Measurements from ENCODE around the gene CDH2. TPM values are rescaled to one million over a fixed set of nuclear protein-coding genes. Genes with fewer than 3 reads are reported as not detected.

CDH2 gene
- total and polyA plus RNA-seq, 2 experiments from 2014 or later: 14.7 to 36.9 TPM

DNA sequence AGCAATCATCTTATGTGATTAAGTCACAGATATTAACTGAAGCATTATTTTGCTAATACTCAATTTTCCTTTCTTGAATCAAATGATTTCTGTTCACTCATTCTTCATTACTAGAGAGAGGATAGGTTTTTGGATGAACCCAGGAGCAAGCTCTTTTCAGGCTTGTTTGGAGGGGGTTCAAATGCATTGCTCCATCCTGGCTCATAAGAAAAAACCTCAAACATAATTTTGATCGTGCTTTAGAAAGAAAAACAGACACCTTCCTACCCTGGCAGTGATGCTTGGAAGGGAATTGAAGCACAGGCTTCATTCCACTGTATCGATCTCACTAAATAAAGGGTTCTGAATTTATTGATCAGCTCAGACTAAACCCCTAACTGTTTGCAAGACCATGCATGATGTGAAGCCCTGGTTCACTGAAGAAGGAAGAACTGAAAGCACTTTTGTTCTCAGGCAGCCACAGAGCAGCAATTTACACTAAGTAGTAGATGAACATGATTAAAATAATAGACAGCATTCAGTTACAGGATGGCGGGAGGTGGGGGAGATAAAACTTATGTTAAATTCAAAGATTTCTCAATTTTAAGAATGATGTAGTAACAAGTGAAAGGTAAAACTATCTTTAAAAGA lies 53.4 kb downstream of the CDH2 start:
- no peak overlapping the region for H3K4me3 ChIP-seq
- no peaks in the 10 kb centered on the region for H4K20me1 ChIP-seq (replicated peaks; ENCODE audit: insufficient read depth)
- H3K36me3 Mint-ChIP-seq (ENCODE audit: low read depth): no peaks in the 10 kb centered on the region
- no peaks in the 10 kb centered on the region for H3K9me3 Mint-ChIP-seq
- H3K4me1 ChIP-seq (ENCODE audit: insufficient read depth): peaks cover 2% of the 10 kb centered on the region
- no peak for DNase-seq (ENCODE audit: low spot score)
- H3K36me3 ChIP-seq (ENCODE audit: insufficient read depth): no peaks in the 10 kb centered on the region
- ATAC-seq: no peak
- no peaks in the 10 kb centered on the region for H3K27me3 ChIP-seq (ENCODE audit: insufficient read depth)
- H3K27ac Mint-ChIP-seq: no peak overlapping the region
- no peaks in the 10 kb centered on the region for H3F3A ChIP-seq (replicated peaks; ENCODE audit: low read depth)
- no peak overlapping the region for H3K4me2 ChIP-seq
- no peaks in the 10 kb centered on the region for H3K9me2 ChIP-seq (ENCODE audit: insufficient read depth)
- no peak overlapping the region for H3K4me3 Mint-ChIP-seq
- H3K27ac ChIP-seq (ENCODE audit: low read depth): no peak overlapping the region
- peaks cover 12% of the 10 kb centered on the region for H3K4me1 Mint-ChIP-seq
- no peaks in the 10 kb centered on the region for H3K79me2 ChIP-seq (replicated peaks; ENCODE audit: insufficient read depth)
- H3K27me3 Mint-ChIP-seq (ENCODE audit: insufficient read depth, low read depth, poor library complexity): peaks cover 2% of the 10 kb centered on the region
- no peak overlapping the region for H2AFZ ChIP-seq
- TF ChIP-seq, protein P1, sequence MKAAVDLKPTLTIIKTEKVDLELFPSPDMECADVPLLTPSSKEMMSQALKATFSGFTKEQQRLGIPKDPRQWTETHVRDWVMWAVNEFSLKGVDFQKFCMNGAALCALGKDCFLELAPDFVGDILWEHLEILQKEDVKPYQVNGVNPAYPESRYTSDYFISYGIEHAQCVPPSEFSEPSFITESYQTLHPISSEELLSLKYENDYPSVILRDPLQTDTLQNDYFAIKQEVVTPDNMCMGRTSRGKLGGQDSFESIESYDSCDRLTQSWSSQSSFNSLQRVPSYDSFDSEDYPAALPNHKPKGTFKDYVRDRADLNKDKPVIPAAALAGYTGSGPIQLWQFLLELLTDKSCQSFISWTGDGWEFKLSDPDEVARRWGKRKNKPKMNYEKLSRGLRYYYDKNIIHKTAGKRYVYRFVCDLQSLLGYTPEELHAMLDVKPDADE (IDR thresholded peaks at IDR 0.05): no peak
- TF ChIP-seq ZNF114 (CRISPR knock-in tag; IDR thresholded peaks at IDR 0.05) (no peak), NANOG (IDR thresholded peaks at IDR 0.05; ENCODE audit: borderline replicate concordance) (no peak), ZNF331 (CRISPR knock-in tag; IDR thresholded peaks at IDR 0.05; ENCODE audit: low read depth) (no peak), POLR2AphosphoS5 (IDR thresholded peaks at IDR 0.05; ENCODE audit: low read depth) (no peak), STAT1 (IDR thresholded peaks at IDR 0.05; ENCODE audit: unreplicated experiment) (no peak), JUNB (IDR thresholded peaks at IDR 0.05; ENCODE audit: unreplicated experiment) (no peak), EZH2phosphoT487 (IDR thresholded peaks at IDR 0.05; ENCODE audit: unreplicated experiment) (no peak), EZH2 (IDR thresholded peaks at IDR 0.05; ENCODE audit: low read depth, unreplicated experiment) (no peak), CREB1 (CRISPR knock-in tag; IDR thresholded peaks at IDR 0.05; ENCODE audit: low read depth) (no peak)
- TF ChIP-seq, protein P2, sequence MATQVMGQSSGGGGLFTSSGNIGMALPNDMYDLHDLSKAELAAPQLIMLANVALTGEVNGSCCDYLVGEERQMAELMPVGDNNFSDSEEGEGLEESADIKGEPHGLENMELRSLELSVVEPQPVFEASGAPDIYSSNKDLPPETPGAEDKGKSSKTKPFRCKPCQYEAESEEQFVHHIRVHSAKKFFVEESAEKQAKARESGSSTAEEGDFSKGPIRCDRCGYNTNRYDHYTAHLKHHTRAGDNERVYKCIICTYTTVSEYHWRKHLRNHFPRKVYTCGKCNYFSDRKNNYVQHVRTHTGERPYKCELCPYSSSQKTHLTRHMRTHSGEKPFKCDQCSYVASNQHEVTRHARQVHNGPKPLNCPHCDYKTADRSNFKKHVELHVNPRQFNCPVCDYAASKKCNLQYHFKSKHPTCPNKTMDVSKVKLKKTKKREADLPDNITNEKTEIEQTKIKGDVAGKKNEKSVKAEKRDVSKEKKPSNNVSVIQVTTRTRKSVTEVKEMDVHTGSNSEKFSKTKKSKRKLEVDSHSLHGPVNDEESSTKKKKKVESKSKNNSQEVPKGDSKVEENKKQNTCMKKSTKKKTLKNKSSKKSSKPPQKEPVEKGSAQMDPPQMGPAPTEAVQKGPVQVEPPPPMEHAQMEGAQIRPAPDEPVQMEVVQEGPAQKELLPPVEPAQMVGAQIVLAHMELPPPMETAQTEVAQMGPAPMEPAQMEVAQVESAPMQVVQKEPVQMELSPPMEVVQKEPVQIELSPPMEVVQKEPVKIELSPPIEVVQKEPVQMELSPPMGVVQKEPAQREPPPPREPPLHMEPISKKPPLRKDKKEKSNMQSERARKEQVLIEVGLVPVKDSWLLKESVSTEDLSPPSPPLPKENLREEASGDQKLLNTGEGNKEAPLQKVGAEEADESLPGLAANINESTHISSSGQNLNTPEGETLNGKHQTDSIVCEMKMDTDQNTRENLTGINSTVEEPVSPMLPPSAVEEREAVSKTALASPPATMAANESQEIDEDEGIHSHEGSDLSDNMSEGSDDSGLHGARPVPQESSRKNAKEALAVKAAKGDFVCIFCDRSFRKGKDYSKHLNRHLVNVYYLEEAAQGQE (IDR thresholded peaks at IDR 0.05; ENCODE audit: unreplicated experiment): no peak
